GM18511 (cell line): ENCODE data around the gene ADAMTS16.

ENCODE experiments used
- ATAC-seq: cut with Tn5 transposase; IDR thresholded peaks from one replicate; pipeline ENCODE4 v1.9.1; 2021; ENCODE audit warnings: mild to moderate bottlenecking, moderate library complexity; ENCODE audit not compliant: unreplicated experiment

Gene ADAMTS16

GRCh38 chr5:5306696-5307095, 166.6 kb downstream of the ADAMTS16 start:
- no peak for ATAC-seq

- no peak for ATAC-seq
Observed at GRCh38 chr5:5308319-5308718, 168.2 kb downstream of the ADAMTS16 start.

- ATAC-seq, result no peak
Observed at GRCh38 chr5:5309645-5310044, 169.5 kb downstream of the ADAMTS16 start.

- no peak for ATAC-seq
Observed at GRCh38 chr5:5313101-5313635, 173.0 kb downstream of the ADAMTS16 start.

- no peak for ATAC-seq
Observed at GRCh38 chr5:5314166-5314565, 174.0 kb downstream of the ADAMTS16 start.

GRCh38 chr5:5314626-5315025, 174.5 kb downstream of the ADAMTS16 start:
- ATAC-seq, result no peak

GRCh38 chr5:5315068-5315980, 175.2 kb downstream of the ADAMTS16 start:
- ATAC-seq, result no peak

GRCh38 chr5:5316334-5316733, 176.2 kb downstream of the ADAMTS16 start:
- no peak for ATAC-seq

GRCh38 chr5:5317976-5318375, 177.8 kb downstream of the ADAMTS16 start:
- ATAC-seq, result no peak

GRCh38 chr5:5318426-5319190, 178.5 kb downstream of the ADAMTS16 start:
- no peak for ATAC-seq

GRCh38 chr5:5320062-5320805, 180.1 kb downstream of the ADAMTS16 start:
- no peak for ATAC-seq

GRCh38 chr5:5321137-5321536, 181.0 kb downstream of the ADAMTS16 start:
- ATAC-seq, result no peak

GRCh38 chr5:5323551-5323950, 183.4 kb downstream of the ADAMTS16 start:
- ATAC-seq, result no peak

- ATAC-seq, result no peak
Observed at GRCh38 chr5:5326115-5326758, 186.1 kb downstream of the ADAMTS16 start.

- no peak for ATAC-seq
Observed at GRCh38 chr5:5327126-5327525, 187.0 kb downstream of the ADAMTS16 start.

GRCh38 chr5:5330728-5331452, 190.8 kb downstream of the ADAMTS16 start:
- no peak for ATAC-seq

GRCh38 chr5:5331848-5332247, 191.7 kb downstream of the ADAMTS16 start:
- no peak for ATAC-seq

GRCh38 chr5:5332287-5332686, 192.2 kb downstream of the ADAMTS16 start:
- ATAC-seq, result no peak

- no peak for ATAC-seq
Observed at GRCh38 chr5:5335107-5335506, 195.0 kb downstream of the ADAMTS16 start.
